Neuronal stem cell (in vitro differentiated cells): ENCODE data around the gene ANKRD60.
A peak's percentile ranks its signal among the peaks of the same experiment; 100 is the strongest.

Experiments
- DNase-seq: peaks from one replicate; pipeline ENCODE4 v3.0.0-alpha.2; 2013; ENCODE audit warnings: low spot score
- H2AFZ ChIP-seq: one replicate; pipeline ENCODE4 v1.6.1; 2013; ENCODE audit warnings: mild to moderate bottlenecking, low read length, inconsistent platforms
- H2AK5ac ChIP-seq: 2 replicates; pipeline ENCODE4 v1.6.1; 2013; ENCODE audit warnings: low read depth, mild to moderate bottlenecking, inconsistent platforms, low read length, moderate library complexity, mixed read lengths
- H2BK120ac ChIP-seq: 2 replicates; pipeline ENCODE4 v1.6.1; 2013; ENCODE audit warnings: low read depth, mild to moderate bottlenecking, inconsistent platforms, low read length, moderate library complexity, mixed read lengths
- H2BK12ac ChIP-seq: one replicate; pipeline ENCODE4 v1.6.1; 2013; ENCODE audit warnings: low read length, inconsistent platforms
- H2BK15ac ChIP-seq: 2 replicates; pipeline ENCODE4 v1.6.1; 2013; ENCODE audit warnings: mild to moderate bottlenecking, low read length, inconsistent platforms, mixed read lengths
- H2BK5ac ChIP-seq: one replicate; pipeline ENCODE4 v1.6.1; 2013; ENCODE audit warnings: inconsistent platforms, mild to moderate bottlenecking, low read length, moderate library complexity
- H3K14ac ChIP-seq: one replicate; pipeline ENCODE4 v1.6.1; 2013; ENCODE audit warnings: low read length, inconsistent platforms
- H3K18ac ChIP-seq: 2 replicates; pipeline ENCODE4 v1.6.1; 2013; ENCODE audit warnings: low read length, inconsistent platforms
- H3K23ac ChIP-seq: 2 replicates; pipeline ENCODE4 v1.6.1; 2013; ENCODE audit warnings: low read depth, mild to moderate bottlenecking, mixed read lengths, low read length, inconsistent platforms; ENCODE audit not compliant: poor library complexity
- H3K27ac ChIP-seq: replicated peaks from 3 replicates; pipeline ENCODE4 v1.5.1; 2013; ENCODE audit warnings: low read length, inconsistent platforms
- H3K27me3 ChIP-seq, 3 experiments: 2 replicates each; pipeline ENCODE4 v1.6.1; 2013; ENCODE audit warnings: low read length in 3 of 3, mild to moderate bottlenecking in 2 of 3, inconsistent platforms in 1 of 3, low read depth in 1 of 3, mixed read lengths in 1 of 3, moderate library complexity in 1 of 3; ENCODE audit not compliant: control insufficient read depth in 3 of 3, insufficient read depth in 3 of 3
- H3K36me3 ChIP-seq, 2 donors: replicated peaks in 1 of 2; 2 replicates each; pipeline ENCODE4 v1.6.1; 2013; ENCODE audit warnings: low read length in 2 of 2; ENCODE audit not compliant: control insufficient read depth in 2 of 2, insufficient read depth in 2 of 2
- H3K4ac ChIP-seq: 2 replicates; pipeline ENCODE4 v1.6.1; 2013; ENCODE audit warnings: inconsistent platforms, mild to moderate bottlenecking, low read length, moderate library complexity
- H3K4me1 ChIP-seq, 2 donors: 1 replicate in 1 of 2; 2 replicates in 1 of 2; pipeline ENCODE4 v1.6.1; 2013; ENCODE audit warnings: low read length in 2 of 2, low read depth in 1 of 2; ENCODE audit not compliant: control insufficient read depth in 2 of 2, insufficient read depth in 1 of 2
- H3K4me2 ChIP-seq: one replicate; pipeline ENCODE4 v1.6.1; 2013; ENCODE audit warnings: mild to moderate bottlenecking, low read length, inconsistent platforms; ENCODE audit not compliant: insufficient read depth, poor library complexity, severe bottlenecking
- H3K4me3 ChIP-seq, 2 donors: 2 replicates each; pipeline ENCODE4 v1.5.1; 2013; ENCODE audit warnings: low read length in 2 of 2, mild to moderate bottlenecking in 2 of 2, inconsistent platforms in 1 of 2, moderate library complexity in 1 of 2
- H3K79me1 ChIP-seq: one replicate; pipeline ENCODE4 v1.6.1; 2013; ENCODE audit warnings: low read depth, mild to moderate bottlenecking, inconsistent platforms, low read length, moderate library complexity
- H3K9ac ChIP-seq: one replicate; pipeline ENCODE4 v1.6.1; 2013; ENCODE audit warnings: mild to moderate bottlenecking, low read depth, low read length, inconsistent platforms; ENCODE audit not compliant: poor library complexity
- H3K9me3 ChIP-seq, 2 donors: replicated peaks in 1 of 2; 2 replicates each; pipeline versions ENCODE3 to v1.6.1; 2013; ENCODE audit warnings: low read length in 2 of 2, mild to moderate bottlenecking in 2 of 2, inconsistent platforms in 1 of 2, low read depth in 1 of 2, mixed read lengths in 1 of 2, moderate library complexity in 1 of 2; ENCODE audit not compliant: control insufficient read depth in 2 of 2, insufficient read depth in 1 of 2
- H4K8ac ChIP-seq: one replicate; pipeline ENCODE4 v1.6.1; 2013; ENCODE audit warnings: low read depth, mild to moderate bottlenecking, inconsistent platforms, low read length, moderate library complexity
- H4K91ac ChIP-seq: one replicate; pipeline ENCODE4 v1.6.1; 2013; ENCODE audit warnings: low read length, low read depth, mild to moderate bottlenecking, inconsistent platforms; ENCODE audit not compliant: poor library complexity
- WGBS, 2 donors: extraction: QIAGEN DNeasy Blood & Tissue Kit; methylation state at CpG; one replicate each; pipeline ENCODE4 v1.1.7; 2013; ENCODE audit warnings: missing lambda C conversion rate in 2 of 2, mixed read lengths in 1 of 2; ENCODE audit not compliant: insufficient read length in 2 of 2, insufficient replicate concordance in 1 of 2; ENCODE audit errors: extremely low coverage in 2 of 2; 5-methylcytosine and 5-hydroxymethylcytosine counted together

ANKRD60 gene

GRCh38 chr20:58175425-58175824 is 53.0 kb downstream of the ANKRD60 start:
- Histone ChIP-seq H3K4me1 (peaks cover 2 to 12% of the 10 kb centered on the region in 2 donors), H3K14ac (no peak overlapping the region), H4K8ac (no peak overlapping the region), H3K23ac (no peak overlapping the region), H3K18ac (peak overlapping the region; percentile 59), H3K9ac (peak overlapping the region; percentile 9), H2AFZ (no peak overlapping the region), H4K91ac (no peak overlapping the region), H3K79me1 (peaks cover 1% of the 10 kb centered on the region), H2BK5ac (peak overlapping the region; percentile 4), H2BK12ac (no peak overlapping the region), H3K27ac (no peak overlapping the region), H3K9me3 (no peaks in the 10 kb centered on the region), H2BK120ac (no peak overlapping the region), H2BK15ac (no peak overlapping the region), H3K4me3 (no peak overlapping the region), H3K4me2 (no peak overlapping the region), H3K4ac (no peak overlapping the region), H2AK5ac (no peak overlapping the region), H3K27me3 (peaks cover 0 to 24% (median 20%) of the 10 kb centered on the region in 3 experiments), H3K36me3 (no peaks in the 10 kb centered on the region)
- no peak for DNase-seq
- no CpG with 5 or more reads among the region's 9 CpGs for WGBS, 2 donors

- H3K14ac ChIP-seq: no peak overlapping the region
- no peak overlapping the region for H2BK15ac ChIP-seq
- H3K4me2 ChIP-seq: no peak overlapping the region
- no peak overlapping the region for H3K18ac ChIP-seq
- no peak overlapping the region for H2BK5ac ChIP-seq
- H3K36me3 ChIP-seq: no peaks in the 10 kb centered on the region
- peak overlapping the region; percentile 43 for H2AFZ ChIP-seq
- H3K23ac ChIP-seq: no peak overlapping the region
- DNase-seq: no peak
- peaks cover 1% of the 10 kb centered on the region for H3K79me1 ChIP-seq
- no peak overlapping the region for H2BK12ac ChIP-seq
- no peak overlapping the region for H2BK120ac ChIP-seq
- no peak overlapping the region for H2AK5ac ChIP-seq
- no peak overlapping the region for H3K27ac ChIP-seq
- H3K4ac ChIP-seq: no peak overlapping the region
- no peak overlapping the region for H4K91ac ChIP-seq
- no peak overlapping the region for H3K4me3 ChIP-seq
- H3K27me3 ChIP-seq: peaks cover 0 to 18% (median 14%) of the 10 kb centered on the region in 3 experiments
- H4K8ac ChIP-seq: no peak overlapping the region
- H3K9me3 ChIP-seq: no peaks in the 10 kb centered on the region
- H3K4me1 ChIP-seq: peaks cover 2 to 11% of the 10 kb centered on the region in 2 donors
- no peak overlapping the region for H3K9ac ChIP-seq
- no CpG with 5 or more reads among the region's 10 CpGs for WGBS, 2 donors
Observed at GRCh38 chr20:58174708-58175280, 53.7 kb downstream of the ANKRD60 start.

GRCh38 chr20:58173930-58174707 is 54.3 kb downstream of the ANKRD60 start:
- Histone ChIP-seq H2AK5ac (no peak overlapping the region), H3K4me2 (no peak overlapping the region), H2BK5ac (no peak overlapping the region), H3K18ac (no peak overlapping the region), H3K79me1 (peaks cover 1% of the 10 kb centered on the region), H3K9ac (no peak overlapping the region), H2BK120ac (no peak overlapping the region), H3K27me3 (peaks cover 0 to 12% (median 8%) of the 10 kb centered on the region in 3 experiments), H3K4ac (no peak overlapping the region), H3K27ac (no peak overlapping the region), H3K4me1 (peaks cover 0 to 6% of the 10 kb centered on the region in 2 donors), H2BK15ac (no peak overlapping the region), H3K14ac (no peak overlapping the region), H2BK12ac (no peak overlapping the region), H4K8ac (no peak overlapping the region), H4K91ac (no peak overlapping the region), H3K36me3 (no peaks in the 10 kb centered on the region), H3K23ac (no peak overlapping the region), H3K9me3 (no peaks in the 10 kb centered on the region), H3K4me3 (no peak overlapping the region), H2AFZ (peak overlapping the region; percentile 43)
- no peak for DNase-seq
- no CpG with 5 or more reads among the region's 26 CpGs for WGBS, 2 donors

- Histone ChIP-seq H2BK5ac (no peak overlapping the region), H4K8ac (no peak overlapping the region), H3K79me1 (no peaks in the 10 kb centered on the region), H3K27me3 (peaks cover 0 to 3% (median 0%) of the 10 kb centered on the region in 3 experiments), H2BK12ac (no peak overlapping the region), H2AFZ (no peak overlapping the region), H3K4me2 (no peak overlapping the region), H4K91ac (no peak overlapping the region), H3K4me3 (no peak overlapping the region), H3K27ac (no peak overlapping the region), H3K18ac (no peak overlapping the region), H3K9ac (no peak overlapping the region), H3K36me3 (no peaks in the 10 kb centered on the region), H3K23ac (no peak overlapping the region), H2BK15ac (no peak overlapping the region), H3K14ac (no peak overlapping the region), H2AK5ac (no peak overlapping the region), H3K9me3 (no peaks in the 10 kb centered on the region), H3K4me1 (peaks cover 0 to 6% of the 10 kb centered on the region in 2 donors), H3K4ac (no peak overlapping the region), H2BK120ac (no peak overlapping the region)
- WGBS, 2 donors: no CpG with 5 or more reads among the region's 9 CpGs
- no peak for DNase-seq
Observed at GRCh38 chr20:58173091-58173490, 55.4 kb downstream of the ANKRD60 start.
